GM20000 (cell line): ENCODE results near the gene POU2F3.

Experiments used
- DNase-seq: peaks from one replicate; pipeline ENCODE4 v3.0.0; 2012; ENCODE audit warnings: low spot score
- TF ChIP-seq, protein P1 (sequence below): IDR thresholded peaks from 2 replicates; pipeline ENCODE4 v1.5.1; 2012; ENCODE audit warnings: mild to moderate bottlenecking, control low read depth; ENCODE audit errors: extremely low read depth, missing control alignments

POU2F3 gene

GRCh38 chr11:120354779-120355178, 114.8 kb downstream of the POU2F3 start:
- DNase-seq = no peak
- TF ChIP-seq, protein P1, sequence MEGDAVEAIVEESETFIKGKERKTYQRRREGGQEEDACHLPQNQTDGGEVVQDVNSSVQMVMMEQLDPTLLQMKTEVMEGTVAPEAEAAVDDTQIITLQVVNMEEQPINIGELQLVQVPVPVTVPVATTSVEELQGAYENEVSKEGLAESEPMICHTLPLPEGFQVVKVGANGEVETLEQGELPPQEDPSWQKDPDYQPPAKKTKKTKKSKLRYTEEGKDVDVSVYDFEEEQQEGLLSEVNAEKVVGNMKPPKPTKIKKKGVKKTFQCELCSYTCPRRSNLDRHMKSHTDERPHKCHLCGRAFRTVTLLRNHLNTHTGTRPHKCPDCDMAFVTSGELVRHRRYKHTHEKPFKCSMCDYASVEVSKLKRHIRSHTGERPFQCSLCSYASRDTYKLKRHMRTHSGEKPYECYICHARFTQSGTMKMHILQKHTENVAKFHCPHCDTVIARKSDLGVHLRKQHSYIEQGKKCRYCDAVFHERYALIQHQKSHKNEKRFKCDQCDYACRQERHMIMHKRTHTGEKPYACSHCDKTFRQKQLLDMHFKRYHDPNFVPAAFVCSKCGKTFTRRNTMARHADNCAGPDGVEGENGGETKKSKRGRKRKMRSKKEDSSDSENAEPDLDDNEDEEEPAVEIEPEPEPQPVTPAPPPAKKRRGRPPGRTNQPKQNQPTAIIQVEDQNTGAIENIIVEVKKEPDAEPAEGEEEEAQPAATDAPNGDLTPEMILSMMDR = no peak

DNA sequence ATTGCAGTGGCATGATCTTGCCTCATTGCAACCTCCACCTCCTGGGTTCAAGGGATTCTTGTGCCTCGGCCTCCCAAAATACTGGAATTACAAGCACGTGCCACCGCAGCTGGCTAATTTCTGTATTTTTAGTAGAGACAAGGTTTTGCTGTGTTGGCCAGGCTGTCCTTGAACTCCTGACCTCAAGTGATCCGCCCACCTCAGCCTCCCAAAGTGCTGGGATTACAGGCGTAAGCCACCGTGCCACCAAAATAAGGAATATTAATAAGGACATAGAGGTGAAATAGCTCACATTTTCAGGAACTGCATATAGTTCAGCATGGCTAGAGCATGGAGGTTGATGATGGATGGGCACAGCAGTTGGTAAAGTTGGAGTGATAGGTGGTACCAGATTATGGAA, 117.7 kb downstream of the POU2F3 start:
- TF ChIP-seq, protein P1 = no peak
- DNase-seq = no peak

GRCh38 chr11:120358729-120359128, 118.8 kb downstream of the POU2F3 start:
- TF ChIP-seq, protein P1 = no peak
- no peak for DNase-seq

DNA sequence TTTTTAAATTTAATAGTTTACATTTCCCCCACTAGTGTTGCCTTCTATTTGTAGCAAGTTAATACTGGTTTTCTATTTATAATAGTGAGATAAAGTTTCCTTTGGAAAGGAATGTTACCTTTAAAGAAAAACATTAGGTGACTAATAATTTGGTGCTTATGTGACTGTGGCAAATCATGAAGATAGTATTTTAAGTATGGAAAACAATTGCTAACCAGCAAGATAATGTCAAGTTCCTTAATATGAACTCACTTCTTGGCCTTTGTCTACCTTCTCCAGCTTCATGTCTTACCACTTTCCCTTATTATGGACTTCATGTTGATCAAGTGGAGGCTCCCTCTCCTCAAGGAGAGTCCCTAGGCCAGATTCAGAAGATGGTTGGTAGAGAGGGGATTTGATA, 123.5 kb downstream of the POU2F3 start:
- no peak for DNase-seq
- TF ChIP-seq, protein P1 = no peak

- TF ChIP-seq, protein P1 = no peak
Measured at GRCh38 chr11:120365512-120365911, 125.6 kb downstream of the POU2F3 start.

More at GRCh38 chr11:120365512-120365911, 125.6 kb downstream of the POU2F3 start:
- no peak for DNase-seq
